Left lung (tissue), 10 donors: Measurements from ENCODE around the gene CRACDL. TPM values are rescaled to one million over a fixed set of nuclear protein-coding genes. Genes with fewer than 3 reads are reported as not detected.

ENCODE experiments used
- ATAC-seq: fragments of 200-7000 bp; cut with Tn5 transposase; one replicate; pipeline ENCODE4 v1.9.1; 2020; ENCODE audit warnings: moderate library complexity
- DNase-seq, 4 donors: peaks; one replicate each; pipeline ENCODE4 v3.0.0-alpha.2; 2013 to 2020
- H3K27ac ChIP-seq, 2 donors: fragments of 200-600 bp; sonication (generic) in 1 of 2; one replicate each; pipeline versions ENCODE4 v1.5.0 to v1.8.0; 2020 to 2021
- H3K27me3 ChIP-seq, 2 donors: fragments of 200-600 bp; sonication (generic) in 1 of 2; one replicate each; pipeline versions ENCODE4 v1.5.0 to v1.8.0; 2020 to 2021
- H3K36me3 ChIP-seq, 2 donors: fragments of 200-600 bp; sonication (generic) in 1 of 2; one replicate each; pipeline versions ENCODE4 v1.5.0 to v1.8.0; 2020 to 2021
- H3K4me1 ChIP-seq, 2 donors: fragments of 200-600 bp; one replicate each; pipeline ENCODE4 v1.8.0; 2021
- H3K4me3 ChIP-seq, 2 donors: fragments of 200-600 bp; sonication (generic) in 1 of 2; one replicate each; pipeline versions ENCODE4 v1.5.0 to v1.8.0; 2020 to 2021; ENCODE audit warnings: mild to moderate bottlenecking in 1 of 2
- H3K9me3 ChIP-seq, 2 donors: fragments of 200-600 bp; sonication (generic) in 1 of 2; one replicate each; pipeline versions ENCODE4 v1.5.0 to v1.8.0; 2020 to 2021
- CTCF ChIP-seq, 2 donors: fragments of 200-600 bp; sonication (generic) in 1 of 2; IDR thresholded peaks; one replicate each; pipeline versions ENCODE4 v1.5.0 to v1.8.0; 2021; ENCODE audit warnings: antibody characterized with exemption in 2 of 2
- intact Hi-C, 2 donors: fragments of 100-400 bp; cut with DNase I; formaldehyde crosslinking; loops; one replicate each; pipeline versions ENCODE4 v1.11.2 to v1.14.2; 2022
- polyA plus RNA-seq, 6 donors: library from polyadenylated mRNA; unstranded; fragments of 120-200 nt; gene quantifications; one replicate each; pipeline ENCODE4 v1.2.1, GENCODE V29; 2013; ENCODE audit not compliant: insufficient read length in 6 of 6
- total RNA-seq, 2 donors: library from RNA; stranded (reverse); fragmentation: NEBNext Ultra II Directional; extraction: Animal tissue kit (Norgen Biotek cat#: 25700); gene quantifications; one replicate each; pipeline ENCODE4 v1.2.1, GENCODE V29; 2021
- donor health status: DM: no; HTN: yes; CAD: no.
- donor health status: DM: no; HTN: no; CAD: no.

The CRACDL gene
- total and polyA plus RNA-seq, 8 donors = 4.0 to 15.2 (median 6.0) TPM

- Histone ChIP-seq H3K4me1 (peaks cover under 1 to 17% of the 10 kb centered on the region in 2 donors), H3K36me3 (peaks cover 0 to 7% of the 10 kb centered on the region in 2 donors), H3K9me3 (no peaks in the 10 kb centered on the region), H3K4me3 (no peak overlapping the region), H3K27ac (no peak overlapping the region), H3K27me3 (no peaks in the 10 kb centered on the region)
- ATAC-seq (no peak), DNase-seq (no peak)
- no peak for TF ChIP-seq CTCF (IDR thresholded peaks at IDR 0.05)
- intact Hi-C loops = no loop called here
These were observed 124.3 kb downstream of the CRACDL start for GRCh38 chr2:98811766-98812165.

GRCh38 chr2:98810588-98810928 is 125.5 kb downstream of the CRACDL start:
- intact Hi-C loops = no loop called here
- Histone ChIP-seq H3K27ac (no peak overlapping the region), H3K9me3 (no peaks in the 10 kb centered on the region), H3K36me3 (no peaks in the 10 kb centered on the region), H3K4me3 (no peak overlapping the region), H3K4me1 (peaks cover 12 to 29% of the 10 kb centered on the region in 2 donors), H3K27me3 (no peaks in the 10 kb centered on the region)
- ATAC-seq (no peak), DNase-seq (no peak)
- TF ChIP-seq CTCF (IDR thresholded peaks at IDR 0.05) = no peak

GRCh38 chr2:98809878-98810587 is 126.0 kb downstream of the CRACDL start:
- no peaks in the 10 kb centered on the region for H3K36me3 ChIP-seq
- no peaks in the 10 kb centered on the region for H3K9me3 ChIP-seq
- DNase-seq (no peak), ATAC-seq (no peak)
- peak overlapping the region in 1 of 2 donors; percentile 48 for H3K27ac ChIP-seq
- H3K4me1 ChIP-seq = peaks cover 17 to 34% of the 10 kb centered on the region in 2 donors
- intact Hi-C loops = no loop called here
- H3K4me3 ChIP-seq = no peak overlapping the region
- H3K27me3 ChIP-seq = no peaks in the 10 kb centered on the region
- no peak for TF ChIP-seq CTCF (IDR thresholded peaks at IDR 0.05)

GRCh38 chr2:98809116-98809515 is 126.9 kb downstream of the CRACDL start:
- H3K27me3 ChIP-seq = no peaks in the 10 kb centered on the region
- ATAC-seq (no peak), DNase-seq (no peak)
- intact Hi-C loops = no loop called here
- no peaks in the 10 kb centered on the region for H3K36me3 ChIP-seq
- no peak for TF ChIP-seq CTCF (IDR thresholded peaks at IDR 0.05)
- peak overlapping the region in 1 of 2 donors; percentile 48 for H3K27ac ChIP-seq
- no peaks in the 10 kb centered on the region for H3K9me3 ChIP-seq
- H3K4me3 ChIP-seq = no peak overlapping the region
- peaks cover 20 to 42% of the 10 kb centered on the region in 2 donors for H3K4me1 ChIP-seq

- Histone ChIP-seq H3K36me3 (no peaks in the 10 kb centered on the region), H3K9me3 (no peaks in the 10 kb centered on the region), H3K27me3 (no peaks in the 10 kb centered on the region), H3K4me3 (no peak overlapping the region), H3K27ac (no peak overlapping the region), H3K4me1 (peaks cover 20 to 42% of the 10 kb centered on the region in 2 donors)
- TF ChIP-seq CTCF (IDR thresholded peaks at IDR 0.05) = no peak
- ATAC-seq (no peak), DNase-seq (no peak)
- intact Hi-C loops = no loop called here
These were observed 127.5 kb downstream of the CRACDL start for GRCh38 chr2:98808546-98808945.
